RWPE2 (cell line): ENCODE measurements around the gene BMP6.

Experiments used
- ATAC-seq: fragments of 200-7000 bp; cut with Tn5 transposase; 3 replicates; pipeline ENCODE4 v1.9.1; 2021; ENCODE audit warnings: low read depth
- DNase-seq: peaks from one replicate; pipeline ENCODE4 v3.0.0-alpha.2; 2020; ENCODE audit warnings: low spot score
- H3K27ac ChIP-seq: fragments of 450-650 bp; 2 replicates; pipeline ENCODE4 v1.5.1; 2017; ENCODE audit warnings: mild to moderate bottlenecking; ENCODE audit not compliant: poor library complexity, severe bottlenecking
- H3K27me3 ChIP-seq: fragments of 250-450 bp; sonication (Bioruptor Pico); 2 replicates; pipeline ENCODE4 v1.5.1; 2021; ENCODE audit warnings: mild to moderate bottlenecking, moderate library complexity; ENCODE audit not compliant: insufficient read depth, poor library complexity, severe bottlenecking
- H3K36me3 ChIP-seq: fragments of 250-450 bp; sonication (Bioruptor Pico); 2 replicates; pipeline ENCODE4 v1.5.1; 2020; ENCODE audit warnings: low read depth, mild to moderate bottlenecking, moderate library complexity
- H3K4me1 ChIP-seq: fragments of 250-450 bp; sonication (Bioruptor Pico); 2 replicates; pipeline ENCODE4 v1.5.1; 2021; ENCODE audit warnings: mild to moderate bottlenecking, moderate library complexity; ENCODE audit not compliant: insufficient read depth, poor library complexity, severe bottlenecking
- H3K4me3 ChIP-seq: fragments of 250-450 bp; sonication (Bioruptor Pico); 2 replicates; pipeline ENCODE4 v1.5.1; 2021; ENCODE audit warnings: mild to moderate bottlenecking, moderate library complexity; ENCODE audit not compliant: severe bottlenecking
- H3K9me3 ChIP-seq: fragments of 250-450 bp; sonication (Bioruptor Pico); 2 replicates; pipeline ENCODE4 v1.5.1; 2021; ENCODE audit warnings: mild to moderate bottlenecking, moderate library complexity; ENCODE audit not compliant: severe bottlenecking
- CTCF ChIP-seq: fragments of 450-650 bp; IDR thresholded peaks from one replicate; pipeline ENCODE4 v1.5.1; 2017; ENCODE audit warnings: mild to moderate bottlenecking, moderate library complexity; ENCODE audit not compliant: poor library complexity, severe bottlenecking

Gene BMP6

GRCh38 chr6:7730784-7731227 lies 4.9 kb downstream of the BMP6 start:
- H3K36me3 ChIP-seq = no peaks in the 10 kb centered on the region
- no peak for DNase-seq
- H3K27ac ChIP-seq = no peak overlapping the region
- no peak for TF ChIP-seq CTCF
- peak; percentile 78 for ATAC-seq
- no peaks in the 10 kb centered on the region for H3K9me3 ChIP-seq
- H3K4me3 ChIP-seq = no peak overlapping the region
- peaks cover 6% of the 10 kb centered on the region for H3K4me1 ChIP-seq
- peaks cover 25% of the 10 kb centered on the region for H3K27me3 ChIP-seq

- no peak for TF ChIP-seq CTCF
- Histone ChIP-seq H3K36me3 (no peaks in the 10 kb centered on the region), H3K4me3 (no peak overlapping the region), H3K4me1 (peaks cover 6% of the 10 kb centered on the region), H3K9me3 (no peaks in the 10 kb centered on the region), H3K27ac (no peak overlapping the region), H3K27me3 (peaks cover 22% of the 10 kb centered on the region)
- no peak for ATAC-seq
- no peak for DNase-seq
These were observed 5.4 kb downstream of the BMP6 start for GRCh38 chr6:7731294-7731693.

- peaks cover 16% of the 10 kb centered on the region for H3K27me3 ChIP-seq
- TF ChIP-seq CTCF = no peak
- no peak overlapping the region for H3K27ac ChIP-seq
- peaks cover 6% of the 10 kb centered on the region for H3K4me1 ChIP-seq
- ATAC-seq (no peak), DNase-seq (no peak)
- no peaks in the 10 kb centered on the region for H3K36me3 ChIP-seq
- no peaks in the 10 kb centered on the region for H3K9me3 ChIP-seq
- no peak overlapping the region for H3K4me3 ChIP-seq
These were observed 6.3 kb downstream of the BMP6 start for GRCh38 chr6:7732228-7732627.

- Histone ChIP-seq H3K4me1 (peaks cover 6% of the 10 kb centered on the region), H3K9me3 (no peaks in the 10 kb centered on the region), H3K27ac (no peak overlapping the region), H3K4me3 (no peak overlapping the region), H3K27me3 (no peaks in the 10 kb centered on the region), H3K36me3 (no peaks in the 10 kb centered on the region)
- ATAC-seq = no peak
- no peak for TF ChIP-seq CTCF
- no peak for DNase-seq
These were observed 8.9 kb downstream of the BMP6 start for GRCh38 chr6:7734707-7735383.

GRCh38 chr6:7737106-7737505 lies 11.2 kb downstream of the BMP6 start:
- Histone ChIP-seq H3K4me1 (no peaks in the 10 kb centered on the region), H3K27me3 (no peaks in the 10 kb centered on the region), H3K36me3 (no peaks in the 10 kb centered on the region), H3K27ac (no peak overlapping the region), H3K9me3 (no peaks in the 10 kb centered on the region), H3K4me3 (no peak overlapping the region)
- DNase-seq (no peak), ATAC-seq (no peak)
- TF ChIP-seq CTCF = no peak
